Ishikawa (cell line): Measurements from ENCODE around the gene SYTL4.

Experiments used
- CEBPB ChIP-seq: IDR thresholded peaks from 2 replicates; pipeline ENCODE4 v1.6.1; 2012
- CREB1 ChIP-seq: IDR thresholded peaks from 2 replicates; pipeline ENCODE4 v1.6.1; 2012; ENCODE audit warnings: low read depth
- EGR1 ChIP-seq: IDR thresholded peaks from 2 replicates; pipeline ENCODE4 v1.6.1; 2012
- EP300 ChIP-seq: IDR thresholded peaks from 2 replicates; pipeline ENCODE4 v1.6.1; 2012; ENCODE audit warnings: borderline replicate concordance
- FOXM1 ChIP-seq: IDR thresholded peaks from 2 replicates; pipeline ENCODE4 v1.6.1; 2012; ENCODE audit warnings: low read depth, borderline replicate concordance
- MAX ChIP-seq: IDR thresholded peaks from 2 replicates; pipeline ENCODE4 v1.6.1; 2012
- NFIC ChIP-seq: IDR thresholded peaks from 2 replicates; pipeline ENCODE4 v1.6.1; 2012
- RAD21 ChIP-seq: IDR thresholded peaks from 2 replicates; pipeline ENCODE4 v1.6.1; 2012; ENCODE audit warnings: low read depth
- REST ChIP-seq: IDR thresholded peaks from 2 replicates; pipeline ENCODE4 v1.6.1; 2012; ENCODE audit warnings: low read depth, mild to moderate bottlenecking
- TAF1 ChIP-seq: IDR thresholded peaks from 2 replicates; pipeline ENCODE4 v1.6.1; 2012; ENCODE audit warnings: low read depth, mild to moderate bottlenecking
- TCF12 ChIP-seq: IDR thresholded peaks from 2 replicates; pipeline ENCODE4 v1.6.1; 2012; ENCODE audit warnings: low read depth
- TEAD4 ChIP-seq: IDR thresholded peaks from 2 replicates; pipeline ENCODE4 v1.6.1; 2012
- USF1 ChIP-seq: IDR thresholded peaks from 2 replicates; pipeline ENCODE4 v1.6.1; 2012
- YY1 ChIP-seq: IDR thresholded peaks from 2 replicates; pipeline ENCODE4 v1.6.1; 2012; ENCODE audit warnings: low read depth
- ZBTB7A ChIP-seq: IDR thresholded peaks from 2 replicates; pipeline ENCODE4 v1.6.1; 2012; ENCODE audit warnings: low read depth

The SYTL4 gene

GRCh38 chrX:100717363-100717762, 14.6 kb downstream of the SYTL4 start:
- TF ChIP-seq RAD21 (no peak), TCF12 (no peak), NFIC (no peak), ZBTB7A (no peak), USF1 (no peak), YY1 (no peak), CREB1 (no peak), TAF1 (no peak), EGR1 (no peak), EP300 (no peak), CEBPB (no peak), REST (no peak), FOXM1 (no peak), TEAD4 (no peak), MAX (no peak)

- TF ChIP-seq FOXM1 (no peak), TEAD4 (no peak), REST (no peak), NFIC (no peak), RAD21 (no peak), CREB1 (no peak), TAF1 (no peak), USF1 (no peak), TCF12 (no peak), EP300 (no peak), CEBPB (no peak), EGR1 (no peak)
Observed at GRCh38 chrX:100710816-100711215, 21.1 kb downstream of the SYTL4 start.

- TF ChIP-seq FOXM1: no peak
- TF ChIP-seq MAX: no peak
- TF ChIP-seq NFIC: no peak
Observed at GRCh38 chrX:100704581-100705203, 27.2 kb downstream of the SYTL4 start.

GRCh38 chrX:100700809-100701208, 31.1 kb downstream of the SYTL4 start:
- no peak for TF ChIP-seq RAD21
- TF ChIP-seq TAF1: no peak
- TF ChIP-seq REST: no peak
- no peak for TF ChIP-seq NFIC
- no peak for TF ChIP-seq CEBPB
- TF ChIP-seq YY1: no peak
- no peak for TF ChIP-seq EGR1
- TF ChIP-seq ZBTB7A: no peak
- TF ChIP-seq CREB1: no peak
- no peak for TF ChIP-seq FOXM1
- no peak for TF ChIP-seq USF1
- no peak for TF ChIP-seq MAX
- no peak for TF ChIP-seq TCF12
- no peak for TF ChIP-seq TEAD4
- TF ChIP-seq EP300: no peak
